Stimulated activated CD4-positive, alpha-beta T cell treated with anti-CD3 and anti-CD28 coated beads, Interleukin-2, amount 100 ng/mL, for 48 hours (primary cell): Measurements from ENCODE around the gene MGMT.
"Not testable (repeated sequence)": the region's sequence is repeated elsewhere in the genome, so short reads cannot be mapped to it uniquely, and the experiment has no call there.

Experiments used
- DNase-seq, 2 donors: peaks; one replicate each; pipeline ENCODE4 v3.0.0-alpha.2; 2020

MGMT gene

GRCh38 chr10:129466703-129467358 is at the start of gene MGMT:
Gene MGMT, plus strand, starts transcription at chr10:129467241.
- peak; percentile 96 to 98 for DNase-seq

GRCh38 chr10:129417870-129418269 is 49.2 kb upstream of the MGMT start:
- DNase-seq: no peak

- DNase-seq: no peak
These were observed 48.4 kb upstream of the MGMT start for GRCh38 chr10:129418496-129419225.

- no peak for DNase-seq
These were observed 47.6 kb upstream of the MGMT start for GRCh38 chr10:129419397-129419796.

- no peak for DNase-seq
These were observed 45.5 kb upstream of the MGMT start for GRCh38 chr10:129421399-129422010.

GRCh38 chr10:129424978-129425377 is 42.1 kb upstream of the MGMT start:
- DNase-seq: no peak

- no peak for DNase-seq
These were observed 40.4 kb upstream of the MGMT start for GRCh38 chr10:129426606-129427005.

GRCh38 chr10:129433266-129433665 is 33.8 kb upstream of the MGMT start:
- DNase-seq: no peak

- not testable (repeated sequence) for DNase-seq
These were observed 31.3 kb upstream of the MGMT start for GRCh38 chr10:129435724-129436123.

GRCh38 chr10:129438024-129438423 is 29.0 kb upstream of the MGMT start:
- DNase-seq: no peak

GRCh38 chr10:129440247-129440646 is 26.8 kb upstream of the MGMT start:
- DNase-seq: no peak

GRCh38 chr10:129440722-129441316 is 26.2 kb upstream of the MGMT start:
- no peak for DNase-seq

- DNase-seq: no peak
These were observed 25.6 kb upstream of the MGMT start for GRCh38 chr10:129441372-129442009.

- DNase-seq: no peak
These were observed 24.2 kb upstream of the MGMT start for GRCh38 chr10:129442866-129443265.

- DNase-seq: no peak
These were observed 22.7 kb upstream of the MGMT start for GRCh38 chr10:129444359-129444758.

GRCh38 chr10:129445436-129446182 is 21.4 kb upstream of the MGMT start:
- no peak for DNase-seq

- DNase-seq: no peak
These were observed 20.9 kb upstream of the MGMT start for GRCh38 chr10:129446183-129446581.

- DNase-seq: no peak
These were observed 19.6 kb upstream of the MGMT start for GRCh38 chr10:129447486-129447885.

- no peak for DNase-seq
These were observed 19.0 kb upstream of the MGMT start for GRCh38 chr10:129448086-129448485.

GRCh38 chr10:129448539-129448938 is 18.5 kb upstream of the MGMT start:
- DNase-seq: no peak

GRCh38 chr10:129449893-129450292 is 17.1 kb upstream of the MGMT start:
- no peak for DNase-seq

- DNase-seq: no peak
These were observed 16.6 kb upstream of the MGMT start for GRCh38 chr10:129450391-129450790.

GRCh38 chr10:129455625-129456024 is 11.4 kb upstream of the MGMT start:
- DNase-seq: no peak
